ENCODE results near the gene MAD1L1. TPM values are rescaled to one million over a fixed set of nuclear protein-coding genes. Genes with fewer than 3 reads are reported as not detected.
A peak's percentile ranks its signal among the peaks of the same experiment; 100 is the strongest.

The MAD1L1 gene
- total and polyA plus RNA-seq, 2 of the 13 experiments (the other 11 are each of a cell fraction or from before 2014, with no cell fraction given) = 17.4 to 64.7 TPM

DNA sequence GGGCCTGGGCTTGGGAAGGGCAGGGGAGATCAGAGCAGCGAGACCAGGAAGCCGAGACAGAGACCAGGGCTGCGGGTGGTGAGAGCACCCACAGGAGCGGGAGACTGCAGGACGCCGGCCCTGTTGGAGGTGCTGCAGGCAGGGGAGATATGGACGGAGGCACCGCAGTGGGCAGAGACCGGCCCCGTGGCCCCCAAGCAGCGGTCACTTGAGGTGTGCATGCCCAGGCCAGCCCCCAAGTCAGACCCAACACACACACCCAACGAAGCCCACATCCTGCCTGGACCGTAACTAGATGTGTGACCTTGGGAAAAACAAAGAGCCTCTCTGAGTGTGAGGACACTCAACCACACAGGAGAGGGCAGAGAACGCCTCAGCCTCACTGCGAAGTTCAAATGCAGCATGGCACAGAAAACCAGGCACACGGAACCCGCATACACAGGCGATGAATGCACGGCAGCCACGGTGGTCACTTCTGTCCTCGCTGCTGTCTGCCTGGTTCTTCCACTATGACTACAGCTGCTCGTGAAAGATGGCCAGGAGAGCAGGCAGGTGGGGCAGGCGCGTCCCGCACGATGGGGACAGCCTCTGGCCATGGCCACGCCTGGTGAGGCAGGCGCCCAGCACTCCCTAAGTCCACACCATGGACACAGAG lies 214.7 kb downstream of the MAD1L1 start (continued):
- TF ChIP-seq ZFP82 (CRISPR knock-in tag; IDR thresholded peaks at IDR 0.05; ENCODE audit: borderline replicate concordance) (no peak), SOX5 (CRISPR knock-in tag; IDR thresholded peaks at IDR 0.05; ENCODE audit: borderline replicate concordance) (peak; percentile 44; the same call in 1 of the 2 replicates), YEATS2 (CRISPR knock-in tag; IDR thresholded peaks at IDR 0.05; ENCODE audit: borderline replicate concordance) (no peak), IKZF1 (IDR thresholded peaks at IDR 0.05) (no peak), ZNF234 (CRISPR knock-in tag; conservative IDR thresholded peaks at IDR 0.05) (no peak), CREM (IDR thresholded peaks at IDR 0.05) (no peak), CREM (CRISPR knock-in tag; IDR thresholded peaks at IDR 0.05) (no peak), ZNF432 (CRISPR knock-in tag; IDR thresholded peaks at IDR 0.05; ENCODE audit: borderline replicate concordance) (no peak), MXD1 (CRISPR knock-in tag; IDR thresholded peaks at IDR 0.05) (0 out of 2 replicates have a peak, but pooled peaks have one; percentile 49), BORCS8-MEF2B (CRISPR knock-in tag; IDR thresholded peaks at IDR 0.05) (no peak), STAT5B (CRISPR knock-in tag; IDR thresholded peaks at IDR 0.05) (no peak), ARNT (IDR thresholded peaks at IDR 0.05) (no peak), SP1 (IDR thresholded peaks at IDR 0.05) (no peak), SP1 (CRISPR knock-in tag; IDR thresholded peaks at IDR 0.05) (no peak), KLF9 (CRISPR knock-in tag; IDR thresholded peaks at IDR 0.05; ENCODE audit: low read depth) (no peak), MIXL1 (CRISPR knock-in tag; IDR thresholded peaks at IDR 0.05) (no peak), ATM (IDR thresholded peaks at IDR 0.05; ENCODE audit: borderline replicate concordance) (no peak), MAFG (CRISPR knock-in tag; IDR thresholded peaks at IDR 0.05) (no peak), TOPORS (CRISPR knock-in tag; IDR thresholded peaks at IDR 0.05) (no peak), MXD3 (CRISPR knock-in tag; IDR thresholded peaks at IDR 0.05) (0 out of 2 replicates have a peak, but pooled peaks have one; percentile 27), PHF8 (CRISPR knock-in tag; IDR thresholded peaks at IDR 0.05) (no peak), ZNF747 (CRISPR knock-in tag; IDR thresholded peaks at IDR 0.05; ENCODE audit: borderline replicate concordance) (peak; percentile 32; the same call in 1 of the 2 replicates), PCBP2 (optimal IDR thresholded peaks at IDR 0.05; ENCODE audit: low read depth, low read length, poor library complexity, severe bottlenecking) (no peak), ZFYVE20 (CRISPR knock-in tag; IDR thresholded peaks at IDR 0.05; ENCODE audit: borderline replicate concordance, low read depth) (no peak), TBX2 (CRISPR knock-in tag; IDR thresholded peaks at IDR 0.05; ENCODE audit: borderline replicate concordance) (peak; percentile 84), ZNF792 (CRISPR knock-in tag; IDR thresholded peaks at IDR 0.05) (no peak), ZNF776 (CRISPR knock-in tag; IDR thresholded peaks at IDR 0.05) (0 out of 2 replicates have a peak, but pooled peaks have one; percentile 68), ZNF484 (CRISPR knock-in tag; IDR thresholded peaks at IDR 0.05; ENCODE audit: borderline replicate concordance, low read depth) (no peak), HIVEP1 (CRISPR knock-in tag; IDR thresholded peaks at IDR 0.05) (no peak), CC2D1A (CRISPR knock-in tag; IDR thresholded peaks at IDR 0.05) (no peak)
- TF ChIP-seq, protein P1, sequence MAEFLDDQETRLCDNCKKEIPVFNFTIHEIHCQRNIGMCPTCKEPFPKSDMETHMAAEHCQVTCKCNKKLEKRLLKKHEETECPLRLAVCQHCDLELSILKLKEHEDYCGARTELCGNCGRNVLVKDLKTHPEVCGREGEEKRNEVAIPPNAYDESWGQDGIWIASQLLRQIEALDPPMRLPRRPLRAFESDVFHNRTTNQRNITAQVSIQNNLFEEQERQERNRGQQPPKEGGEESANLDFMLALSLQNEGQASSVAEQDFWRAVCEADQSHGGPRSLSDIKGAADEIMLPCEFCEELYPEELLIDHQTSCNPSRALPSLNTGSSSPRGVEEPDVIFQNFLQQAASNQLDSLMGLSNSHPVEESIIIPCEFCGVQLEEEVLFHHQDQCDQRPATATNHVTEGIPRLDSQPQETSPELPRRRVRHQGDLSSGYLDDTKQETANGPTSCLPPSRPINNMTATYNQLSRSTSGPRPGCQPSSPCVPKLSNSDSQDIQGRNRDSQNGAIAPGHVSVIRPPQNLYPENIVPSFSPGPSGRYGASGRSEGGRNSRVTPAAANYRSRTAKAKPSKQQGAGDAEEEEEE (CRISPR knock-in tag; IDR thresholded peaks at IDR 0.05; ENCODE audit: borderline replicate concordance) = no peak
- TF ChIP-seq, protein P2, sequence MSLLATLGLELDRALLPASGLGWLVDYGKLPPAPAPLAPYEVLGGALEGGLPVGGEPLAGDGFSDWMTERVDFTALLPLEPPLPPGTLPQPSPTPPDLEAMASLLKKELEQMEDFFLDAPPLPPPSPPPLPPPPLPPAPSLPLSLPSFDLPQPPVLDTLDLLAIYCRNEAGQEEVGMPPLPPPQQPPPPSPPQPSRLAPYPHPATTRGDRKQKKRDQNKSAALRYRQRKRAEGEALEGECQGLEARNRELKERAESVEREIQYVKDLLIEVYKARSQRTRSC (CRISPR knock-in tag; IDR thresholded peaks at IDR 0.05; ENCODE audit: low read depth) = no peak

All from HepG2 (cell line).